Measurements from ENCODE around the gene SOX8.

The SOX8 gene

GRCh38 chr16:1026784-1027500, 45.4 kb downstream of the SOX8 start:
- DNase-seq (ENCODE audit: low read depth): no peak

GRCh38 chr16:1027501-1027815, 45.9 kb downstream of the SOX8 start:
- no peak for DNase-seq (ENCODE audit: low read depth)

GRCh38 chr16:1028056-1028455, 46.5 kb downstream of the SOX8 start:
- no peak for DNase-seq (ENCODE audit: low read depth)

- DNase-seq (ENCODE audit: low read depth): no peak
Observed at GRCh38 chr16:1028524-1029258, 47.1 kb downstream of the SOX8 start.

- no peak for DNase-seq (ENCODE audit: low read depth)
Observed at GRCh38 chr16:1029259-1029545, 47.6 kb downstream of the SOX8 start.

- no peak for DNase-seq (ENCODE audit: low read depth)
Observed at GRCh38 chr16:1030473-1030901, 48.9 kb downstream of the SOX8 start.

GRCh38 chr16:1031666-1032065, 50.1 kb downstream of the SOX8 start:
- DNase-seq (ENCODE audit: low read depth): no peak

- no peak for DNase-seq (ENCODE audit: low read depth)
Observed at GRCh38 chr16:1032607-1033006, 51.0 kb downstream of the SOX8 start.

- no peak for DNase-seq (ENCODE audit: low read depth)
Observed at GRCh38 chr16:1033128-1033679, 51.6 kb downstream of the SOX8 start.

GRCh38 chr16:1034230-1035065, 52.9 kb downstream of the SOX8 start:
- DNase-seq (ENCODE audit: low read depth): no peak

- no peak for DNase-seq (ENCODE audit: low read depth)
Observed at GRCh38 chr16:1035066-1035415, 53.5 kb downstream of the SOX8 start.

GRCh38 chr16:1036166-1036565, 54.6 kb downstream of the SOX8 start:
- no peak for DNase-seq (ENCODE audit: low read depth)
